Keratinocyte (primary cell): ENCODE measurements around the gene UBE2J2.

Experiments used
- EZH2 ChIP-seq: IDR thresholded peaks from one replicate; pipeline ENCODE4 v1.6.1; 2012; ENCODE audit warnings: inconsistent platforms, mild to moderate bottlenecking, low read length, moderate library complexity
- TF ChIP-seq, protein P1 (sequence below), 3 experiments: IDR thresholded peaks in 1 of 3; conservative IDR thresholded peaks in 1 of 3; optimal IDR thresholded peaks in 1 of 3; 2 replicates in 2 of 3; 3 replicates in 1 of 3; pipeline versions ENCODE3 to v1.5.1; 2011; ENCODE audit warnings: low read length in 3 of 3, mild to moderate bottlenecking in 3 of 3, moderate library complexity in 2 of 3, control low read depth in 1 of 3, inconsistent platforms in 1 of 3; ENCODE audit not compliant: insufficient read depth in 2 of 3; ENCODE audit errors: extremely low read depth in 1 of 3

DNA sequence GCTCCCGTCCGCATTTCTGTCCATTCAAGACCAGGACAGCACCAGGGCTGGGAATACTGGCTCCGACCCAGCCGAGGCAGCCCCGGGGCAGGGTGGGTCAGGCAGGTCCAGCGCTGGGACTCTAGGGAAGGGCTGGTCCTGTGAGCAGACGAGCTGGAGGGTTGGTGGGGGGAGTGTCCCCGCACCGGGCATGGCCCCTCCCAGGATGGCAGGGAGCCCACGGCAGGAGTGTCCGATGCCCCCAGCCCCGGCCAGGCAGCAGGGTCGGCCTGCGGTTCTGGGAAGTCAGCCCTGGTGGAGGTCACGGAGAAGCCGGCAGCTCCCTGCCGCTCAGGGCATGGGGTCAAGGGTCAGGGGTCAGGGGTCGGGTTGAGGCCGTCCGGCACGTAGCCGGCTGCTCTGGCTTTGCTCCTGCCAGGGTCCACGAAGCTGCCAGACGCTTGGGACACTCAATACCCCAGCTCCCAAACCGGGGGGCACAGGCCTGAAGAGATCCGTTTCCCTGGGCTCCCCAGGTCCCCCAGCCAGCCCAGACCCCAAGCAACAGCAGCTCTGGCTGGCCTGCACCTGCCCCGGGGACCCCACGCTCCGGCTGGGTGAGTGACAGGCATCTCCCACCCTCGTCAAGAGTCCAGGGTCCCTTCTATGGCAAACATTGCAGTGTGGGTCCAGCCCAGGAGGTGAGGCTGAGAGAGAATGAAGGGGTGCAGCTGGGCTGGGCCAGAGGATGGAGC lies 33.9 kb downstream of the UBE2J2 start:
- TF ChIP-seq, protein P1, sequence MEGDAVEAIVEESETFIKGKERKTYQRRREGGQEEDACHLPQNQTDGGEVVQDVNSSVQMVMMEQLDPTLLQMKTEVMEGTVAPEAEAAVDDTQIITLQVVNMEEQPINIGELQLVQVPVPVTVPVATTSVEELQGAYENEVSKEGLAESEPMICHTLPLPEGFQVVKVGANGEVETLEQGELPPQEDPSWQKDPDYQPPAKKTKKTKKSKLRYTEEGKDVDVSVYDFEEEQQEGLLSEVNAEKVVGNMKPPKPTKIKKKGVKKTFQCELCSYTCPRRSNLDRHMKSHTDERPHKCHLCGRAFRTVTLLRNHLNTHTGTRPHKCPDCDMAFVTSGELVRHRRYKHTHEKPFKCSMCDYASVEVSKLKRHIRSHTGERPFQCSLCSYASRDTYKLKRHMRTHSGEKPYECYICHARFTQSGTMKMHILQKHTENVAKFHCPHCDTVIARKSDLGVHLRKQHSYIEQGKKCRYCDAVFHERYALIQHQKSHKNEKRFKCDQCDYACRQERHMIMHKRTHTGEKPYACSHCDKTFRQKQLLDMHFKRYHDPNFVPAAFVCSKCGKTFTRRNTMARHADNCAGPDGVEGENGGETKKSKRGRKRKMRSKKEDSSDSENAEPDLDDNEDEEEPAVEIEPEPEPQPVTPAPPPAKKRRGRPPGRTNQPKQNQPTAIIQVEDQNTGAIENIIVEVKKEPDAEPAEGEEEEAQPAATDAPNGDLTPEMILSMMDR (optimal IDR thresholded peaks at IDR 0.05 in 1 of 3, IDR thresholded peaks at IDR 0.05 in 1 of 3, conservative IDR thresholded peaks at IDR 0.05 in 1 of 3; ENCODE audit: extremely low read depth in 1 of 3, insufficient read depth in 2 of 3, low read length in 3 of 3) = no peak
- TF ChIP-seq EZH2 = no peak
